ENCODE data around the gene MTRF1L. TPM values are rescaled to one million over a fixed set of nuclear protein-coding genes. Genes with fewer than 3 reads are reported as not detected.

MTRF1L gene
- polyA plus RNA-seq, 1 experiment: 8.1 TPM

DNA sequence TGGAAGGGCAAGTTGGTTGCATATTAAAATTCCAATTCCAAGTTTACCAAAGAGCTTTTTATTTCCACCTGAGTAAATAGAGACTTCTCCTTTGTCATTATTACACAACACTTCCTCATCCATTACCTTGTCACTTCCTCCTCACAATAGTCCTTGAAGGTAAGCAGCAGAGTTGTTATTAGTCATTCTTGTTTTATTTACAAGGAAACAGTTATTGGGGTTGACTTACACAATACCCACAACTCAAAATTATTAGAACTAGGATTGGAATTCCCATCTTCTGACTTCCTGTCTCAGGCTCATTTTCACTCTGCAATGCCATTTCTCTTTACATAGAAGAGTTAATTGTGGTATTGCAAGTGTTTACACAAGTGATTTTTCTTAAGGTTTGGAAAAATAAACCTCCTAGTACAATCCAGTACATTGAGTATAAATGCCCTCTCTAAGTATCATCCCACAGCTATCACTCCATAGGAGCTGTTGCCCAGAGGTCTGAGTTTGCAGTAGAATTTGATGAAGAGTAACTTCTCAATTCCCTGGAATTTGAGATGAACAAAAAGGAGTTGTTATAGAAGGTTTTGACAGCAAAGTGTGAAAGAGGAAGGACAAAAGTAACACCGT is 28.9 kb upstream of the MTRF1L start:
- ChIA-PET CTCF (interaction anchor here (1.1 to 1.6 kb wide), 3 partner anchors 10 to 481 kb away, joined by 3 to 5 read pairs (median 3); no protein-coding TSS in a partner anchor), POLR2A (no interaction called here)
- no peak for TF ChIP-seq CTCF (IDR thresholded peaks at IDR 0.05; ENCODE audit: insufficient read depth, low read depth, low read length)
- no peak for DNase-seq (ENCODE audit: low read depth)
- H3K36me3 ChIP-seq (ENCODE audit: control insufficient read depth, insufficient read depth, low read length): no peaks in the 10 kb centered on the region
- no peaks in the 10 kb centered on the region for H3K27me3 ChIP-seq (ENCODE audit: control insufficient read depth, insufficient read depth, low read length)
- H3K4me3 ChIP-seq (ENCODE audit: low read depth, low read length): no peak overlapping the region

DNA sequence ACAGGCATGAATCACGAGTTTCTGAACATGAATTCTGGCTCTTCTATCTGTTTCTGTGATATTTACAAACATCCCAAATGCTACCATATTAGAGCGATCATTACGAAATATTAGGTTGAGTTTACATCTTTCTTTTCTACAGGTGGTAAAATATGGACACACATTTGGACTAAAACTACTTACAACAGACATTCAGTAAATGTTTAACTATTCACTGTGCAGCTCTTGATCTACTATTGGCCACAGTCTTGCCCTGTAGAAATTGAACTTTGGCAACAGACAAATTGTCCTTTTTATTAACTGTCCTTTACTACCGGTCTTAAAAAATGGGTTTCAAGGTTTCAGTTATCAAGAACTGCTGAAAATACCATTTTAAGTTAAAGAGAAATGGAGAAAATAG is 26.5 kb upstream of the MTRF1L start:
- no peak for TF ChIP-seq CTCF (IDR thresholded peaks at IDR 0.05; ENCODE audit: insufficient read depth, low read depth, low read length)
- Histone ChIP-seq H3K27me3 (ENCODE audit: control insufficient read depth, insufficient read depth, low read length) (no peaks in the 10 kb centered on the region), H3K4me3 (ENCODE audit: low read depth, low read length) (no peak overlapping the region), H3K36me3 (ENCODE audit: control insufficient read depth, insufficient read depth, low read length) (no peaks in the 10 kb centered on the region)
- CTCF ChIA-PET: no interaction called here
- DNase-seq (ENCODE audit: low read depth): no peak
- POLR2A ChIA-PET: no interaction called here

GRCh38 chr6:153028286-153028685 is 25.8 kb upstream of the MTRF1L start:
- DNase-seq (ENCODE audit: low read depth): no peak
- Histone ChIP-seq H3K4me3 (ENCODE audit: low read depth, low read length) (no peak overlapping the region), H3K27me3 (ENCODE audit: control insufficient read depth, insufficient read depth, low read length) (no peaks in the 10 kb centered on the region), H3K36me3 (ENCODE audit: control insufficient read depth, insufficient read depth, low read length) (no peaks in the 10 kb centered on the region)
- no peak for TF ChIP-seq CTCF (IDR thresholded peaks at IDR 0.05; ENCODE audit: insufficient read depth, low read depth, low read length)
- ChIA-PET POLR2A (no interaction called here), CTCF (no interaction called here)

GRCh38 chr6:153027480-153027879 is 25.0 kb upstream of the MTRF1L start:
- CTCF ChIA-PET: interaction anchor here (0.9 to 1.4 kb wide), 2 partner anchors 9 to 163 kb away, joined by 3 to 4 read pairs; no protein-coding TSS in a partner anchor
- TF ChIP-seq CTCF (IDR thresholded peaks at IDR 0.05; ENCODE audit: insufficient read depth, low read depth, low read length): no peak
- POLR2A ChIA-PET: no interaction called here
- Histone ChIP-seq H3K27me3 (ENCODE audit: control insufficient read depth, insufficient read depth, low read length) (no peaks in the 10 kb centered on the region), H3K4me3 (ENCODE audit: low read depth, low read length) (no peak overlapping the region), H3K36me3 (ENCODE audit: control insufficient read depth, insufficient read depth, low read length) (no peaks in the 10 kb centered on the region)
- DNase-seq (ENCODE audit: low read depth): no peak

GRCh38 chr6:153024709-153025017 is 22.2 kb upstream of the MTRF1L start:
- CTCF ChIA-PET: interaction anchor here (0.7 to 2.7 kb wide), 9 partner anchors 10 to 159 kb away, joined by 3 to 12 read pairs (median 4); no protein-coding TSS in a partner anchor

More at GRCh38 chr6:153024709-153025017, 22.2 kb upstream of the MTRF1L start:
- no peak for TF ChIP-seq CTCF (IDR thresholded peaks at IDR 0.05; ENCODE audit: insufficient read depth, low read depth, low read length)
- Histone ChIP-seq H3K36me3 (ENCODE audit: control insufficient read depth, insufficient read depth, low read length) (no peaks in the 10 kb centered on the region), H3K4me3 (ENCODE audit: low read depth, low read length) (no peak overlapping the region), H3K27me3 (ENCODE audit: control insufficient read depth, insufficient read depth, low read length) (no peaks in the 10 kb centered on the region)
- POLR2A ChIA-PET: no interaction called here
- DNase-seq (ENCODE audit: low read depth): no peak
